RWPE1 (cell line): ENCODE results near the gene PTPRR.

Experiments used
- CTCF ChIA-PET: fragments of 350-600 bp; sonication (Branson Sonifier 250); formaldehyde crosslinking; extraction: SDS; loops from one replicate; lab custom pipeline; 2021; lab: Yijun Ruan, JAX
- POLR2A ChIA-PET: fragments of 400-600 bp; formaldehyde crosslinking; extraction: SDS; loops from one replicate; lab custom pipeline; 2020; ENCODE audit warnings: antibody characterized with exemption; ENCODE audit not compliant: low non-redundant PET; lab: Yijun Ruan, JAX
- DNase-seq: peaks from one replicate; pipeline ENCODE4 v3.0.0; 2012; ENCODE audit warnings: low spot score
- H3K27ac ChIP-seq: fragments of 450-650 bp; 2 replicates; pipeline ENCODE4 v1.5.1; 2017
- TF ChIP-seq, protein P1 (sequence below): fragments of 450-650 bp; conservative IDR thresholded peaks from 2 replicates; pipeline ENCODE4 v1.5.1; 2017; ENCODE audit warnings: low read depth, mild to moderate bottlenecking

Gene PTPRR

DNA sequence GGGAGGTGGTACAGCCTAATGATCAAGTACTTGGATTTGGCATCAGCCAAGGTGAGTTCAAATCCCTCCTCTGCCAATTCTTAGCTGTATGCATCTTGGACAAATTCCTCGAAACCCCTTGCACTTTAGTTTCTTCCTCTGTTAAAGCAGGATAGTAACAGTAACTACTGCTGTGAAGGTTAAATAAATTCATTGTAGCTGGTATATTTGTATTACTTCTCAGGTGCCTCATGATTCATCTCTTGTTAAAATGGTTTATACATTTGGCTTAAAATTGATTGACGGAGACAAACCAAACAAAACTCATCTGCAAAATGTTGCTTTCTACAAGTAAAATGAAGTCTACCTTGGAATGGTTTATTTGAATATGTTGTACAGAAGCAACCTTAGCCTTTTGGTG, 281.0 kb downstream of the PTPRR start:
- no peak overlapping the region for H3K27ac ChIP-seq
- CTCF ChIA-PET = no interaction called here
- DNase-seq = no peak
- POLR2A ChIA-PET = no interaction called here
- TF ChIP-seq, protein P1, sequence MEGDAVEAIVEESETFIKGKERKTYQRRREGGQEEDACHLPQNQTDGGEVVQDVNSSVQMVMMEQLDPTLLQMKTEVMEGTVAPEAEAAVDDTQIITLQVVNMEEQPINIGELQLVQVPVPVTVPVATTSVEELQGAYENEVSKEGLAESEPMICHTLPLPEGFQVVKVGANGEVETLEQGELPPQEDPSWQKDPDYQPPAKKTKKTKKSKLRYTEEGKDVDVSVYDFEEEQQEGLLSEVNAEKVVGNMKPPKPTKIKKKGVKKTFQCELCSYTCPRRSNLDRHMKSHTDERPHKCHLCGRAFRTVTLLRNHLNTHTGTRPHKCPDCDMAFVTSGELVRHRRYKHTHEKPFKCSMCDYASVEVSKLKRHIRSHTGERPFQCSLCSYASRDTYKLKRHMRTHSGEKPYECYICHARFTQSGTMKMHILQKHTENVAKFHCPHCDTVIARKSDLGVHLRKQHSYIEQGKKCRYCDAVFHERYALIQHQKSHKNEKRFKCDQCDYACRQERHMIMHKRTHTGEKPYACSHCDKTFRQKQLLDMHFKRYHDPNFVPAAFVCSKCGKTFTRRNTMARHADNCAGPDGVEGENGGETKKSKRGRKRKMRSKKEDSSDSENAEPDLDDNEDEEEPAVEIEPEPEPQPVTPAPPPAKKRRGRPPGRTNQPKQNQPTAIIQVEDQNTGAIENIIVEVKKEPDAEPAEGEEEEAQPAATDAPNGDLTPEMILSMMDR = no peak

GRCh38 chr12:70638639-70639360, 281.7 kb downstream of the PTPRR start:
- DNase-seq = peak; percentile 40
- TF ChIP-seq, protein P1 = no peak
- no peak overlapping the region for H3K27ac ChIP-seq
- ChIA-PET CTCF (no interaction called here), POLR2A (no interaction called here)

DNA sequence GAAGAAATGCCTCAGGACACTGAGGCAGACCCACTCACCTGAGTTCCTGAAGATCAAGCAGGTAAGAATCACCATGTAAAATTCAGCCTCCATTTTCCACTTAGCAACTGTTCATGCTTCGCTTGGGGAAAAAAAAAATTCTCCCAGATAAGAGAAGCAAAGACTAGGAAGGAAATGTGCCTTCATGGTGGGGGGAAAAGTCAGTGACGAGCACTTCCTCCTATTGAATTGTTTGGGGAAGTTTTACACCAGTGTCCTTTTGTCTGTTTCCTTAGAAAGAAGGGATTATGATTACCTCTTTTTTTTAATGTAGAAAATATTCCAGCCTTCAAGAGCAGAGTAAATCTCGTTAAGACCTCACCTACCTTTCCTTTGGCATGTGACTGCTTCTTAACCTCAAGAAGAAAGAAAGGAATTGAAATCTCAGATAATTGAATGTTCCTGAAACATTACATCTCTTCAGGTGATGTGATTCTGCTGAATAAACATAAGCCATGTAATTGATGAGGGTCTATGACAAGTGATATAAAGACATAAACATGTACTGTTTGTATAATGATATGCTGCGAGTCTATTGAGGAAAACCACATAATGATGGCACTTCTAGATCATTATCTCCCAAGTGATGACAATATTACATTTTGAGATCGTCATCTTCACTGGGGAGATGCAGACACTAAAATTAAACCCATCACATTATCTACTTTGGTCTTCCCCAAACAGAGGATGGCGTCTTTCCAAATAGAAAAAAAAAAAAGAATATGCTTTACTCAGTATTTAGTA, 283.0 kb downstream of the PTPRR start, which contains the start of gene PTPRB:
Gene PTPRB, minus strand, starts transcription at position 127 of the 783 bp plus-strand sequence. Its CDS starts 34 bp downstream, at position 93.
- TF ChIP-seq, protein P1 = no peak
- no peak for DNase-seq
- H3K27ac ChIP-seq = no peak within 1 kb of the TSS
- ChIA-PET POLR2A (no interaction called here), CTCF (no interaction called here)

GRCh38 chr12:70635755-70636154, 284.8 kb downstream of the PTPRR start:
- TF ChIP-seq, protein P1 = no peak
- ChIA-PET POLR2A (no interaction called here), CTCF (interaction anchor here (0.9 kb wide), 1 partner anchor 23 kb away, joined by 3 read pairs; no protein-coding TSS in a partner anchor)
- DNase-seq = no peak
- no peak overlapping the region for H3K27ac ChIP-seq

GRCh38 chr12:70628701-70629480, 291.6 kb downstream of the PTPRR start:
- no peak overlapping the region for H3K27ac ChIP-seq
- POLR2A ChIA-PET = no interaction called here
- DNase-seq = no peak
- TF ChIP-seq, protein P1 = no peak
- CTCF ChIA-PET = no interaction called here

GRCh38 chr12:70627677-70628076, 292.9 kb downstream of the PTPRR start:
- no peak for DNase-seq
- CTCF ChIA-PET = no interaction called here
- H3K27ac ChIP-seq = no peak overlapping the region
- TF ChIP-seq, protein P1 = no peak
- POLR2A ChIA-PET = no interaction called here
